WTC11 (cell line): ENCODE data around the gene CYP3A4. TPM values are rescaled to one million over a fixed set of nuclear protein-coding genes. Genes with fewer than 3 reads are reported as not detected.

Source experiments
- ATAC-seq: fragments of 200-7000 bp; cut with Tn5 transposase; 2 replicates; pipeline ENCODE4 v1.10.0; 2021; ENCODE audit warnings: mild to moderate bottlenecking, moderate library complexity
- CTCF ChIA-PET: fragments of 300-600 bp; sonication (Branson Sonifier 250); formaldehyde crosslinking; loops from one replicate; lab custom pipeline; 2021; ENCODE audit warnings: antibody characterized with exemption; lab: Charles Lee
- POLR2A ChIA-PET: fragments of 350-600 bp; sonication (Branson Sonifier 250); formaldehyde crosslinking; loops from one replicate; lab custom pipeline; 2021; ENCODE audit warnings: antibody characterized with exemption; lab: Charles Lee
- DNase-seq: peaks from one replicate; pipeline ENCODE4 v3.0.0; 2021; ENCODE audit warnings: low spot score
- H3K27ac Mint-ChIP-seq: 2 replicates; pipeline ENCODE4 v1.8.0; 2021; ENCODE audit warnings: mixed read lengths
- H3K27me3 Mint-ChIP-seq: 2 replicates; pipeline ENCODE4 v1.8.0; 2021; ENCODE audit warnings: low read depth, mild to moderate bottlenecking, moderate library complexity, mixed read lengths
- H3K36me3 Mint-ChIP-seq: 2 replicates; pipeline ENCODE4 v1.8.0; 2021; ENCODE audit warnings: mixed read lengths
- H3K4me1 Mint-ChIP-seq: 2 replicates; pipeline ENCODE4 v1.8.0; 2022; ENCODE audit warnings: mixed read lengths
- H3K4me3 Mint-ChIP-seq: 2 replicates; pipeline ENCODE4 v1.8.0; 2021; ENCODE audit warnings: mild to moderate bottlenecking, moderate library complexity, mixed read lengths
- H3K9me3 Mint-ChIP-seq: 2 replicates; pipeline ENCODE4 v1.8.0; 2021; ENCODE audit warnings: mixed read lengths
- ELF4 ChIP-seq: sonication (generic); formaldehyde crosslinking; IDR thresholded peaks from 2 replicates; pipeline ENCODE4 v1.8.1; 2022; ENCODE audit warnings: low read depth, mild to moderate bottlenecking, moderate library complexity, missing genetic modification reagents
- FOXJ3 ChIP-seq: sonication (generic); formaldehyde crosslinking; IDR thresholded peaks from 2 replicates; pipeline ENCODE4 v1.9.0; 2021; ENCODE audit warnings: missing genetic modification reagents, mild to moderate bottlenecking, borderline replicate concordance
- GRHL2 ChIP-seq: fragments of 250-450 bp; sonication (Bioruptor Pico); IDR thresholded peaks from 2 replicates; pipeline ENCODE4 v1.8.0; 2022; ENCODE audit warnings: mild to moderate bottlenecking, moderate library complexity; ENCODE audit not compliant: insufficient replicate concordance, severe bottlenecking
- RORB ChIP-seq: fragments of 250-450 bp; sonication (Bioruptor Pico); IDR thresholded peaks from 2 replicates; pipeline ENCODE4 v1.9.0; 2021; ENCODE audit warnings: mild to moderate bottlenecking
- SMAD3 ChIP-seq: sonication (generic); formaldehyde crosslinking; IDR thresholded peaks from 2 replicates; pipeline ENCODE4 v1.8.0; 2022; ENCODE audit warnings: missing genetic modification reagents, mild to moderate bottlenecking, borderline replicate concordance
- TCF7 ChIP-seq: sonication (generic); formaldehyde crosslinking; IDR thresholded peaks from 2 replicates; pipeline ENCODE4 v1.8.0; 2022; ENCODE audit warnings: mild to moderate bottlenecking, low read depth, missing genetic modification reagents, moderate library complexity
- ZBTB21 ChIP-seq: sonication (generic); formaldehyde crosslinking; IDR thresholded peaks from 2 replicates; pipeline ENCODE4 v1.8.1; 2023; ENCODE audit warnings: mild to moderate bottlenecking, missing genetic modification reagents, borderline replicate concordance
- ZNF121 ChIP-seq: sonication (generic); formaldehyde crosslinking; IDR thresholded peaks from 2 replicates; pipeline ENCODE4 v1.8.0; 2023; ENCODE audit warnings: missing genetic modification reagents
- ZNF138 ChIP-seq: sonication (generic); formaldehyde crosslinking; conservative IDR thresholded peaks from 2 replicates; pipeline ENCODE4 v1.8.1; 2022; ENCODE audit warnings: mild to moderate bottlenecking, moderate library complexity, missing genetic modification reagents
- ZNF232 ChIP-seq: sonication (generic); formaldehyde crosslinking; IDR thresholded peaks from 2 replicates; pipeline ENCODE4 v1.8.0; 2022; ENCODE audit warnings: mild to moderate bottlenecking, missing genetic modification reagents
- ZNF416 ChIP-seq: fragments of 250-450 bp; sonication (Bioruptor Pico); IDR thresholded peaks from 2 replicates; pipeline ENCODE4 v1.9.0; 2021; ENCODE audit warnings: mild to moderate bottlenecking, inconsistent platforms
- total RNA-seq: library from RNA; stranded (reverse); gene quantifications from 3 replicates; pipeline ENCODE4 v1.2.3, GENCODE V29; 2021
- TF ChIP-seq, protein P1 (sequence below): sonication (generic); formaldehyde crosslinking; IDR thresholded peaks from 2 replicates; pipeline ENCODE4 v1.8.1; 2022; ENCODE audit warnings: low read depth, missing genetic modification reagents, borderline replicate concordance
- TF ChIP-seq, protein P2 (sequence below): fragments of 250-450 bp; sonication (Bioruptor Pico); IDR thresholded peaks from 2 replicates; pipeline ENCODE4 v1.8.0; 2021; ENCODE audit warnings: mild to moderate bottlenecking
- TF ChIP-seq, protein P3 (sequence below): sonication (generic); formaldehyde crosslinking; IDR thresholded peaks from 2 replicates; pipeline ENCODE4 v1.8.1; 2023; ENCODE audit warnings: mild to moderate bottlenecking, moderate library complexity, missing genetic modification reagents
- TF ChIP-seq, protein P4 (sequence below): fragments of 250-450 bp; sonication (Bioruptor Pico); IDR thresholded peaks from 2 replicates; pipeline ENCODE4 v1.9.0; 2021; ENCODE audit warnings: moderate library complexity, mild to moderate bottlenecking, inconsistent platforms, borderline replicate concordance
- TF ChIP-seq, protein P5 (sequence below): sonication (generic); formaldehyde crosslinking; IDR thresholded peaks from 2 replicates; pipeline ENCODE4 v1.8.0; 2023; ENCODE audit warnings: missing genetic modification reagents, mild to moderate bottlenecking, borderline replicate concordance
- TF ChIP-seq, protein P6 (sequence below): sonication (generic); formaldehyde crosslinking; IDR thresholded peaks from 2 replicates; pipeline ENCODE4 v1.8.1; 2022; ENCODE audit warnings: mild to moderate bottlenecking, missing genetic modification reagents, moderate library complexity, borderline replicate concordance

CYP3A4 gene
- total RNA-seq, 1 experiment from 2014 or later, result 0.33 TPM

DNA sequence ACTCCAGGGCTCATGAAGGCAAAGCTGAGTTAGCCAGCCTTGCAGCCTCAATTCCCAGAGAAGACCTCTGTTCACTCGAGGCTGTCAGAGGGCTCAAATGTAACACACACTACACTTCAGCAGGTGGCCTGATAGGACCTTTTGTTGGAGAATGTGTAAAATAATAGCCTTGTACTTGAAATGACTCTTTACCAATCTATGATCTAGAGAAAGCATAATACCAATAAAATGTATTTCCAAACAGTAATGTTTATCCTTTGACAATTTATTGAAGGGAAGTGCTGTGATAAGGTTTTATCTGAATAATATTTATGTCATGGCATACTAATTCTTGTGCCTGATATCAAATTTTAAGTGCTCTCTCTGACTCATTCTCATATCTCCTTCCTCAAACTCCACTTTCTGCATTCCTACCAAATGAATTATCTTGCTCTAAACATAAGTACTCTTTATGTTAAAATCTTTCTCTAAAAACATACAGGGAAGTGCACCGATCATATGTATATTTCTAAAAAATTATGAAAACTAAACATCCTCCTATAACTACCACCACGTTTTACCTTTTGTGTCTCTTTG, 69.9 kb downstream of the CYP3A4 start:
- no peak for ATAC-seq
- ChIA-PET POLR2A (no interaction called here), CTCF (no interaction called here)
- Mint-ChIP-seq H3K4me1 (no peaks in the 10 kb centered on the region), H3K27me3 (peaks cover 3% of the 10 kb centered on the region), H3K36me3 (no peaks in the 10 kb centered on the region), H3K9me3 (peaks cover 19% of the 10 kb centered on the region), H3K4me3 (no peak overlapping the region), H3K27ac (no peak overlapping the region)
- no peak for TF ChIP-seq TCF7 (CRISPR knock-in tag)
- TF ChIP-seq, protein P1, sequence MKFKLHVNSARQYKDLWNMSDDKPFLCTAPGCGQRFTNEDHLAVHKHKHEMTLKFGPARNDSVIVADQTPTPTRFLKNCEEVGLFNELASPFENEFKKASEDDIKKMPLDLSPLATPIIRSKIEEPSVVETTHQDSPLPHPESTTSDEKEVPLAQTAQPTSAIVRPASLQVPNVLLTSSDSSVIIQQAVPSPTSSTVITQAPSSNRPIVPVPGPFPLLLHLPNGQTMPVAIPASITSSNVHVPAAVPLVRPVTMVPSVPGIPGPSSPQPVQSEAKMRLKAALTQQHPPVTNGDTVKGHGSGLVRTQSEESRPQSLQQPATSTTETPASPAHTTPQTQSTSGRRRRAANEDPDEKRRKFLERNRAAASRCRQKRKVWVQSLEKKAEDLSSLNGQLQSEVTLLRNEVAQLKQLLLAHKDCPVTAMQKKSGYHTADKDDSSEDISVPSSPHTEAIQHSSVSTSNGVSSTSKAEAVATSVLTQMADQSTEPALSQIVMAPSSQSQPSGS (CRISPR knock-in tag), result no peak
- TF ChIP-seq ZNF416 (CRISPR knock-in tag), result no peak
- no peak for TF ChIP-seq ZNF121 (CRISPR knock-in tag)
- TF ChIP-seq, protein P2, sequence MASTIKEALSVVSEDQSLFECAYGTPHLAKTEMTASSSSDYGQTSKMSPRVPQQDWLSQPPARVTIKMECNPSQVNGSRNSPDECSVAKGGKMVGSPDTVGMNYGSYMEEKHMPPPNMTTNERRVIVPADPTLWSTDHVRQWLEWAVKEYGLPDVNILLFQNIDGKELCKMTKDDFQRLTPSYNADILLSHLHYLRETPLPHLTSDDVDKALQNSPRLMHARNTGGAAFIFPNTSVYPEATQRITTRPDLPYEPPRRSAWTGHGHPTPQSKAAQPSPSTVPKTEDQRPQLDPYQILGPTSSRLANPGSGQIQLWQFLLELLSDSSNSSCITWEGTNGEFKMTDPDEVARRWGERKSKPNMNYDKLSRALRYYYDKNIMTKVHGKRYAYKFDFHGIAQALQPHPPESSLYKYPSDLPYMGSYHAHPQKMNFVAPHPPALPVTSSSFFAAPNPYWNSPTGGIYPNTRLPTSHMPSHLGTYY, result no peak
- TF ChIP-seq ZNF232 (CRISPR knock-in tag), result no peak
- TF ChIP-seq ZBTB21 (CRISPR knock-in tag), result no peak
- no peak for TF ChIP-seq RORB (CRISPR knock-in tag)
- no peak for TF ChIP-seq ELF4 (CRISPR knock-in tag)
- TF ChIP-seq SMAD3 (CRISPR knock-in tag), result no peak
- TF ChIP-seq, protein P3, sequence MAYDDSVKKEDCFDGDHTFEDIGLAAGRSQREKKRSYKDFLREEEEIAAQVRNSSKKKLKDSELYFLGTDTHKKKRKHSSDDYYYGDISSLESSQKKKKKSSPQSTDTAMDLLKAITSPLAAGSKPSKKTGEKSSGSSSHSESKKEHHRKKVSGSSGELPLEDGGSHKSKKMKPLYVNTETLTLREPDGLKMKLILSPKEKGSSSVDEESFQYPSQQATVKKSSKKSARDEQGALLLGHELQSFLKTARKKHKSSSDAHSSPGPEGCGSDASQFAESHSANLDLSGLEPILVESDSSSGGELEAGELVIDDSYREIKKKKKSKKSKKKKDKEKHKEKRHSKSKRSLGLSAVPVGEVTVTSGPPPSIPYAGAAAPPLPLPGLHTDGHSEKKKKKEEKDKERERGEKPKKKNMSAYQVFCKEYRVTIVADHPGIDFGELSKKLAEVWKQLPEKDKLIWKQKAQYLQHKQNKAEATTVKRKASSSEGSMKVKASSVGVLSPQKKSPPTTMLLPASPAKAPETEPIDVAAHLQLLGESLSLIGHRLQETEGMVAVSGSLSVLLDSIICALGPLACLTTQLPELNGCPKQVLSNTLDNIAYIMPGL (CRISPR knock-in tag), result no peak
- TF ChIP-seq, protein P4, sequence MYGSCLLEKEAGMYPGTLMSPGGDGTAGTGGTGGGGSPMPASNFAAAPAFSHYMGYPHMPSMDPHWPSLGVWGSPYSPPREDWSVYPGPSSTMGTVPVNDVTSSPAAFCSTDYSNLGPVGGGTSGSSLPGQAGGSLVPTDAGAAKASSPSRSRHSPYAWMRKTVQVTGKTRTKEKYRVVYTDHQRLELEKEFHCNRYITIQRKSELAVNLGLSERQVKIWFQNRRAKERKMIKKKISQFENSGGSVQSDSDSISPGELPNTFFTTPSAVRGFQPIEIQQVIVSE (CRISPR knock-in tag), result no peak
- TF ChIP-seq, protein P5, sequence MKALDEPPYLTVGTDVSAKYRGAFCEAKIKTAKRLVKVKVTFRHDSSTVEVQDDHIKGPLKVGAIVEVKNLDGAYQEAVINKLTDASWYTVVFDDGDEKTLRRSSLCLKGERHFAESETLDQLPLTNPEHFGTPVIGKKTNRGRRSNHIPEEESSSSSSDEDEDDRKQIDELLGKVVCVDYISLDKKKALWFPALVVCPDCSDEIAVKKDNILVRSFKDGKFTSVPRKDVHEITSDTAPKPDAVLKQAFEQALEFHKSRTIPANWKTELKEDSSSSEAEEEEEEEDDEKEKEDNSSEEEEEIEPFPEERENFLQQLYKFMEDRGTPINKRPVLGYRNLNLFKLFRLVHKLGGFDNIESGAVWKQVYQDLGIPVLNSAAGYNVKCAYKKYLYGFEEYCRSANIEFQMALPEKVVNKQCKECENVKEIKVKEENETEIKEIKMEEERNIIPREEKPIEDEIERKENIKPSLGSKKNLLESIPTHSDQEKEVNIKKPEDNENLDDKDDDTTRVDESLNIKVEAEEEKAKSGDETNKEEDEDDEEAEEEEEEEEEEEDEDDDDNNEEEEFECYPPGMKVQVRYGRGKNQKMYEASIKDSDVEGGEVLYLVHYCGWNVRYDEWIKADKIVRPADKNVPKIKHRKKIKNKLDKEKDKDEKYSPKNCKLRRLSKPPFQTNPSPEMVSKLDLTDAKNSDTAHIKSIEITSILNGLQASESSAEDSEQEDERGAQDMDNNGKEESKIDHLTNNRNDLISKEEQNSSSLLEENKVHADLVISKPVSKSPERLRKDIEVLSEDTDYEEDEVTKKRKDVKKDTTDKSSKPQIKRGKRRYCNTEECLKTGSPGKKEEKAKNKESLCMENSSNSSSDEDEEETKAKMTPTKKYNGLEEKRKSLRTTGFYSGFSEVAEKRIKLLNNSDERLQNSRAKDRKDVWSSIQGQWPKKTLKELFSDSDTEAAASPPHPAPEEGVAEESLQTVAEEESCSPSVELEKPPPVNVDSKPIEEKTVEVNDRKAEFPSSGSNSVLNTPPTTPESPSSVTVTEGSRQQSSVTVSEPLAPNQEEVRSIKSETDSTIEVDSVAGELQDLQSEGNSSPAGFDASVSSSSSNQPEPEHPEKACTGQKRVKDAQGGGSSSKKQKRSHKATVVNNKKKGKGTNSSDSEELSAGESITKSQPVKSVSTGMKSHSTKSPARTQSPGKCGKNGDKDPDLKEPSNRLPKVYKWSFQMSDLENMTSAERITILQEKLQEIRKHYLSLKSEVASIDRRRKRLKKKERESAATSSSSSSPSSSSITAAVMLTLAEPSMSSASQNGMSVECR, result no peak
- DNase-seq, result no peak

DNA sequence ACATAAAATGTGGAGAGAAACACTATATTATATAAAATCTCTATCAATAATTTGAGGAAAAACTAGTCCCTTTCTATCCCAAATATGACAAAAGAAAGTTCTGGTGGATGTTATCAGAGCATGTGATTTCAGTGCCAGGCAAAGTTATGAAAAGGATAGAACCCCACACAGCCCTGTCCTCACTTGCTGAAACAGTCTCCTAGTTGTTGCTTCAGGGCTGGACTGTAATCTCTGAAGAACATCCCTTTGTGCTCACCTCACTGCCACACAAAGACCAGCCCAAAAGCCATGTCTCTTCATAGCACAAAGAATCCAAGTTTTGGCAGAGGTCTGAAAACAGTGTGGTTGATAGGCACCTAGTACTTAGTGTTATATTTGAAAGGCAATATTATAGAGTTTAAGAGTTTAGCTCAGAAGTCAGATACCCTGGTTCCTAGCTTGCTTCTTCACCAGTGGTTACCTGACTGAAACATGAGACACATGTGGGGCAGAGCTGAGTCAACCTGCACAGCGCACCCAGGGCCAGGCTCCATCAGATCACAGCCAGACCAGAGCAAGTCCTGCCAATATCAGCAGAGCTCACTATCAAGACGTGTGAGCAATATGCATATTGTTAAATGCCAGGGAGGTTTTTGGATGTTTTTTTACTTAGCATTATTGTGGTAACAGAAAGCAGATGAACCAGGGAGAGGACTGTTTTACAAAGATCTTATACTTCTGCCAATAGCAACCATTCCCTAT, 74.0 kb downstream of the CYP3A4 start:
- ChIA-PET POLR2A (no interaction called here), CTCF (no interaction called here)
- ATAC-seq (no peak), DNase-seq (no peak)
- Mint-ChIP-seq H3K4me1 (no peaks in the 10 kb centered on the region), H3K9me3 (peaks cover 50% of the 10 kb centered on the region), H3K27ac (no peak overlapping the region), H3K27me3 (peaks cover 9% of the 10 kb centered on the region), H3K4me3 (no peak overlapping the region), H3K36me3 (peaks cover 21% of the 10 kb centered on the region)
- no peak for TF ChIP-seq FOXJ3 (CRISPR knock-in tag)
- TF ChIP-seq, protein P6, sequence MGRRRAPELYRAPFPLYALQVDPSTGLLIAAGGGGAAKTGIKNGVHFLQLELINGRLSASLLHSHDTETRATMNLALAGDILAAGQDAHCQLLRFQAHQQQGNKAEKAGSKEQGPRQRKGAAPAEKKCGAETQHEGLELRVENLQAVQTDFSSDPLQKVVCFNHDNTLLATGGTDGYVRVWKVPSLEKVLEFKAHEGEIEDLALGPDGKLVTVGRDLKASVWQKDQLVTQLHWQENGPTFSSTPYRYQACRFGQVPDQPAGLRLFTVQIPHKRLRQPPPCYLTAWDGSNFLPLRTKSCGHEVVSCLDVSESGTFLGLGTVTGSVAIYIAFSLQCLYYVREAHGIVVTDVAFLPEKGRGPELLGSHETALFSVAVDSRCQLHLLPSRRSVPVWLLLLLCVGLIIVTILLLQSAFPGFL, result no peak
- no peak for TF ChIP-seq ZNF416 (CRISPR knock-in tag)
- TF ChIP-seq GRHL2 (CRISPR knock-in tag), result no peak
- TF ChIP-seq ZNF138 (CRISPR knock-in tag), result no peak
